ENCODE measurements around the gene INTS7.

INTS7 gene

DNA sequence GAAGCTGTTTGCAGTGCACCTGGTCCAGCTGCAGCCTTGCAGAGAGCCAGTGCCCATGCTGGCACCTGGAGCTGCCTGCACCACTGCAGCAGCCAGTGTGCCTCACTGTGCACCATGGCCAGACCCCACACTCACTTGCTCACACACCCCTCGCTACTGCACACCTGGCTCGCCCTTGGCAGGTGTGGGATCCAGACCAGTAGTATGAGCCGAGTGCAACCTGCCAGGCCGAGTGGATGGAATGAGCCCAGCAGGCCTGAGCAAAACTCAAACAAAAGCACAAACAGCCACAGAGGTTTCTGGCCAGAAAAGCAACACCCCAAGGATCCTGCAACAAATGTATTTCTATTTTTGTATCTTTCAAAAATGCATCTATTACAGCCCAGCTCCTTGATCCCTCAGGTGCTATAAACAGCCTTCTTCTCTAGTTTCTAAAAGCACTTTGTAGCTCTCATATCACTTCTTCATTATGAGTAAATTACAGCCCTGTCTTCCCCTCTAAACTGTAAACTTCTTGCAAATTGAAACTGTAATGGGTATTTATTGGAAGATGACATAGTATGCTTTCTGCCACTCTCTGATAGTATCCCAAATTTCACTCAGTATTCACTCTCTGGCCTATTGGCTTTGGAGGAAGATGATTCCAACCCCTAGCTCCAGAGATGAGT is 132.6 kb downstream of the INTS7 start:
- DNase-seq: no peak

DNA sequence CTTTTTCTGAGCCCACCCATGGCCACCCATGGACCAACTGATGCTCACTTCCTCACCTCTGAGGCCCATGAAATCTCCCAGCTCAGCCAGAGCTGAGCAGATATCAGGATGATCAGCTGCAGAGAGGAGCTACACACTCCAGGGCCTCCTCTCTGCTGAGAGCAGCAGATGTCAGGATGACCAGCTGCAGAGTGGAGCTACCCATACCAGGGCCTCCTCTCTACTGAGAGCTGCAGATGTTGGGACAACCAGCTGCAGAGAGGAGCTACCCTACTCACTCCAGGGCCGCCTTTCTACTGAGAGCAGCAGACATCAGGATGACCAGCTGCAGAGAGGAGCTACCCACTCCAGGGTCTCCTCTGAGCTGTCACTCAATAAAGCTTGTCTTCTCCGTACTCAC is 133.4 kb downstream of the INTS7 start:
- no peak for DNase-seq

DNA sequence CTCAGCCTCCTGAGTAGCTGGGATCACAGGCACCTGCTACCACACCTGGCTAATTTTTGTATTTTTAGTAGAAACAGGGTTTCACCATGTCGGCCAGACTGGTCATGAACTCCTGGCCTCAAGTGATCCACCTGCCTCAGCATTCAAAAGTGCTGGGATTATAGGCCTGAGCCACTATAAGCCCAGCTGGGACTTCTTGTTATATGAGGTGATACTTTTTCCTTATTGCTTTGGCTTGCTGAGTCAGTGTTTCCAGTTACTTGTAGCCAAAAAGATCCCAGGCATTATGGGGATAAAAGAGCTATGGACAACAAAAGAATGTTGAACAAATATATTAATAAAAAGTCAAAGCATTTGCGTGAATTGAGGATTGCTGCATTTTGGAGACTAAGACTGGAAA is 134.9 kb downstream of the INTS7 start:
- DNase-seq: no peak

GRCh38 chr1:211896958-211897357 is 138.4 kb downstream of the INTS7 start:
- no peak for DNase-seq

DNA sequence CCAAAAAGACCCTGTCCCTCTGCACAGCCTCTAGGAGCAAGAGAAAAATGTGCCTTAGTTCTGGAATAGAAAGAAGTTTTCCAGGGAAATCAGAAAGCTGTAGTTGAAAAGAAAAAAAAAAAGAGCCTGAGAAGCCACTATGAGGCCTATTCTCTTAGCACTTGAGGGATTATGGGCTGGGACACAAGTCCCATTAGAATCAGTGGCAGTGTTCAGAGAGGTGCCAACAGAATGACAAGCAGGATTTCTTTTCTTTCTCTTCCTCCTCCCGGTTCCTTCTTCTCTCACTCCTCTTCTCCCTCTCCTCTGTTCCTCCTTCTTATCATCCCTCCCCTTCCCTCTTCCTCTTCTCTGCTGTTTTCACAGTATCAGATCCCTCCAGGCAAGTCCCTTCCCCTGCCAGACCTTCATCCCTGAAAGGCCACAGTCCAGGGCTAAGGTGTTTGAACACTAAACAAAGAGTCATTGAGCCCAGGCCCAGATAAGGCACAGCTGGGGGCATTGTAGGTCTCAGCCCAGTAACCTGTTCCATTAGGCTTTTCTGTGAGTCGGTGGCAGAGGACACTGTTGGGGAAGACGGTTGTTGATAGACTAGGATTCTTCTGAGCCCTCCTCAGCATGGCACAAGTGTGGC is 140.1 kb downstream of the INTS7 start:
- no peak for DNase-seq

DNA sequence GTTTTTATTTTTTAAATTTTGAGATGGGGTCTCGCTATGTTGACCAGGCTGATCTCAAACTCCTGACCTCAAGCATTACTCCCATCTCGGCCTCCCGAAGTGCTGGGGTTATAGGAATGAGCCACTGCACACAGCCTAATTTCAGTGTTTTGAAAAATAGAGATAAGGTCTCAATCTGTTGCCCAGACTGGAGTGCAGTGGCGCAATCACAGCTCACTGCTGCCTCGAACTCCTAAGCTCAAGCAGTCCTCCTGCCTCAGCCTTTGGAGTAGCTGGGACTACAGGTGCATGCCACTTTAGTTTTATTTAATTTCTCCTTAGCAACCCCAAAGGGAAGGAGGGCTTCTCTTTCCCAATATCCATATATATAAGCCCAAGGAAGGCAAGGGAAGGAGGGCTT is 141.0 kb downstream of the INTS7 start:
- no peak for DNase-seq

DNA sequence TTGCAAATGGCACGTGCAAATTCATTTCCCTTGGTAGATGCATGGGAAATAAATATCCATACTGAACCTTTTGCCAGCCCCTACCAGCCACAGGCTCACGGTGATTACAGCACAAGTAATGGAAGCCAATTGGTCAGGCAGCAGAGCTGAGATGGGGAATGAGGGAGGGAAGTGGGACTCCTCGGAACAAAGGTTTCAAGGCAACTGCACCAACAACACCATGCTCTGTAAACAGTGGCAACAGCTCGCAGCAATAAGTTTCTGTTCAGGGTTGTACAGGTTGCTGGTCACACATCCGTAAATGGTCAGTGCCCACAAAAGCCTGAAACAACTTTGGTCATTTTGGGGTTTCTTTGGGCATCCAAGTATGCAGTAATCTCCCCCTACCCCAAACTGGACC is 142.1 kb downstream of the INTS7 start:
- DNase-seq: no peak

DNA sequence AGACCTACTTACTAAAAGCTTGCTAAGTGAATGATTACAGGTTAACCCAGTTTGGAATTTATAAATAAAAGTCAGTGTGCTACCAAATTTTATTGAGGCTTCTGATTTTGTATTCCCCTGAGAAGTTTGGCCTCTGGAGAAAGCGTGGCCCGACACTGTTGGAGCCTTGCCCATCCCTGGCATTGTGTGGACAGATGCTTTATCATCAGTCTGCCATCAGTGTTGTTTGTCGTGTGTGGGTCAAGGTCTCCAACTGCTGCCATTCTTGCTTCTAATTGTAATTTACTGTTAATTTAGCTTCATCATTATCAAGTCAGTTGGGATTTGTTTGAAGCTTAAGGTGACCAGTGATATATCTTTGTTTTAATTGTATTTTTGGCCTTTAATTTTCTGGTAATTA is 142.8 kb downstream of the INTS7 start:
- DNase-seq: no peak

DNA sequence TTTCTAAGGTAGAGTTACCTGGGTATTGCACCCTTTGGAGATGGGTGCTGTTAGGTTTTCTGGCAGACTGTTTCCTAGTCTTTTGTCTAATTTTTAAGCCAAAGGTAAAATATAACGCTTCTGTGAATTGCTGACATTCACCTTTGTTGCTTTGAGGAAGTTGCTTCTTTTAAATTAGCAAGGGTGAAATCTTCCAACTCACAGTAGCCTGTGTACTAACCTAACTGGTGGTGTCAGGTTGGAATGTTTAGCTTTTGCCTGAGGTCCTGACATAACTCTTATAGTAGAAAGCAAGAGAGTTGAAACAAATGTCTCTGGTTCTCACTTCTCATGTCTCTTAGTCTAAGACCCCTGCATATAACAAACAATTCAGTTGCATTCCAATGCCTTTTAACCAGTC is 143.6 kb downstream of the INTS7 start:
- no peak for DNase-seq
